ENCODE data around the gene FSD1L.
A peak's percentile ranks its signal among the peaks of the same experiment; 100 is the strongest.

FSD1L gene

GRCh38 chr9:105447814-105448812, at the start of gene FSD1L:
Gene FSD1L, plus strand, starts transcription at chr9:105448034. Its CDS starts 187 bp downstream, at chr9:105448221.
- DNase-seq (ENCODE audit: low read depth in 2 of 2) = peak; percentile 78 to 80

DNA sequence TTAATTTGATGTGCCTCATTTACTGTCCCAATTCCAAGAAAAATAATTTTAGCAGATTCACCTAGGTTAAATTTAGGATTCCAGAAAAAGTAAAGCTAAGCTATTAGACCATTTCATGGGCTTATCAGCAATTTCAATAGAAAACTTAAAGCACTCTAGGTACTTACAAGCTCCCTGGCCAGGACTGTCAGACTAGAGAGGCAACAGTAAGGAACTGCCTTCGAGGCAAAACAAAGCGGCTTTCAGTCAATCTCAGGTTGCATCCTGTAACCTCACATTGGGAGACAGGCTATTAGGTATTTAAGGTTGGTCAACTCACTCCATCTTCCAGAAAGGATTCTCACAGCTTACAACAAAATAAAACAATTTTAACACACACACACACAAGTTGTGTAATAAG, 48.7 kb upstream of the FSD1L start:
- DNase-seq (ENCODE audit: low read depth in 2 of 2) = no peak

DNA sequence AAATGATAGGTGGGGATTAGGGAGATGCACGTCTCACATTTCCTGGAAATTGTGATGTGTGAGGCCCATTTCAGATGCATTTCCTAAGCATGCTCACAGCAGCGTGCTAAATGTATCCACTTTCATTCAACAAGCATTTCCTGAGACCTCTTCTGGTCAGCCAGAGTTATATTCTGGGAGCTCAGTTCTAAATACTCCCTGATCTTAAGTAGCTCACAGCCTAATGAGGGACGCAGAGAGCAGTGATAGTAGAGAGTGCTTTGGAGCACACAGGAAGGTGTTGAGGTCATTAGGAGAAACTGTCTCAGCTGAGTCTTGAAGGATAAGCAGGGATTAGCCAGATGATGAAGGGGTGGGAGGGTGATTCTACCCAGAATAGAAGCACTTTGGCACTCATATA, 46.2 kb upstream of the FSD1L start:
- DNase-seq (ENCODE audit: low read depth in 2 of 2) = no peak

- DNase-seq (ENCODE audit: low read depth in 2 of 2) = no peak
These were observed 44.1 kb upstream of the FSD1L start for GRCh38 chr9:105403552-105404248.

- DNase-seq (ENCODE audit: low read depth in 2 of 2) = peak in 1 of 2 donors; percentile 34
These were observed 42.2 kb upstream of the FSD1L start for GRCh38 chr9:105405514-105406131.

GRCh38 chr9:105406369-105406768, 41.5 kb upstream of the FSD1L start:
- no peak for DNase-seq (ENCODE audit: low read depth in 2 of 2)

GRCh38 chr9:105413525-105413924, 34.3 kb upstream of the FSD1L start:
- DNase-seq (ENCODE audit: low read depth in 2 of 2) = no peak

GRCh38 chr9:105414947-105415661, 32.7 kb upstream of the FSD1L start:
- peak; percentile 18 to 24 for DNase-seq (ENCODE audit: low read depth in 2 of 2)

DNA sequence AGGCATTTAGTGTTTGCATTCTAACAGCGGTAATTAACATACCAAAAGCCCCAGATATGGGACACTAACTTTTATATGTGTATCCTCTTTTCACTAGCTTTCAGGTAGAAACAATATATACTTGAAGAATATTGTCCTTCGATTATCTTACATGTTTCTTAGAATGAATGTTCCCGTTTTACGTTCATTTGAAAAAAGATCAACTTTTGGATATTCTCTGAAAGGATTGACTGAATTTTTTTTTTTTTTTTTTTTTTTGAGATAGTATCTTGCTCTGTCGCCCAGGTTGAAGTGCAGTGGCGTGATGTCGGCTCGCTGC, 32.2 kb upstream of the FSD1L start:
- no peak for DNase-seq (ENCODE audit: low read depth in 2 of 2)

DNA sequence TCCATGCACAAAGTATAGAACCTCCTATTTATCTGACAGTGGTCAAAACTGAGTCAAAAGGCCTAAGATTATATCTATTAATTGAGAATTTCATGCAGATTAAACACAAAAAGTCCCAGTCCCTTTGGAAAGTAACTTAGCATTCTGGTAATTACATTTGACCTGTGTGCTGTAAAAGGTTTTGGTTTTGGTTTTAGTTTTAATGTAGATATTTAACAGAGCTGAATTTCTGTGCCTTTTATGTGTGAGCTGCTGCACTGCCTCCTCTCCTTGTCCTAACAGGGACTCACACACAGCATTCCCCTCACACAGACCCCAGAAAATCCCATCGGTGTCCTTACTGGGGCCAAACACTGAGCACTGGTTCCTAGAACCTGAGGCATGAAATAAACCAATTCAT, 31.0 kb upstream of the FSD1L start:
- DNase-seq (ENCODE audit: low read depth in 2 of 2) = no peak

DNA sequence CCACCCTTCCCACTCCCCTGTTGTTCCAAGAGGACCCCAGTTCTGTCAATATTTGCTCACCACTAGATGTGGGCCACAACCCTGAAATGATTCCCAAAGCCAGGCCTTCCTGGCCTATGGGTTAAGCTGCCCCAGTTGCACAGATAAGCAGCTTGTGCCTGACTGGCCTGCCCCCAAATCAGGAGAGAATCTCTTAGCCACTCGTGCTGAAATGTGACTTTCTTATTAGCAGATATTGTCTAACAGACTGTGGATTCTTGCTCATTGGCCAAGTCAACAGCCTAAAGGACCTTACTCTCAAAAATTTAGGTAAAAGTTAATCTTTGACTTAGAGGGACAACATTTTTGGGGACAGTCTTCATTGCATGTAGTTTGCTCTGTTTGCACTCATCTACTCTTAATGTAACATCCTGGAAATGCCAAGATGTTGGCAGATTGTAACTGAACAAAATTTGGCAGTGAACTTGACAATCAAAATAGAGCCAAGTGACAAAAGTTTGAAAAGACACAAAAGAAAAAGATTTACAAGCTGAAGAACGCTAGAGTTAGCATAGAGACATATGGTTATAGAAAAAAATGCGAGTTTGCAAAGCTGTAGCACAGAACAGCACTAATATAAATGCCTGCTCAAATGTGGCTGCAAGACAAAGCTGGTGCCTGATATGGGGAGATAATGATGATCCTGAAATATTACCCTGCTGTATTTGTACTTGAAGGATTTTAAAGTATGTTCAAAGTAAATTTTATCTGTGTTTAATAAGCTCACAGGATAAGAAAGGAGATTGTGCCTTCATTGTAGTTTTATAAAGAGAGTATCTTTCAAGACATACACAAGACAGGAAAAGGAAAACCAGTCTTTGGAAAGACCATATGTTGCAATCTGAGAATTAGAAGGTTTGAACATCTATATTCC, 29.0 kb upstream of the FSD1L start:
- no peak for DNase-seq (ENCODE audit: low read depth in 2 of 2)

DNA sequence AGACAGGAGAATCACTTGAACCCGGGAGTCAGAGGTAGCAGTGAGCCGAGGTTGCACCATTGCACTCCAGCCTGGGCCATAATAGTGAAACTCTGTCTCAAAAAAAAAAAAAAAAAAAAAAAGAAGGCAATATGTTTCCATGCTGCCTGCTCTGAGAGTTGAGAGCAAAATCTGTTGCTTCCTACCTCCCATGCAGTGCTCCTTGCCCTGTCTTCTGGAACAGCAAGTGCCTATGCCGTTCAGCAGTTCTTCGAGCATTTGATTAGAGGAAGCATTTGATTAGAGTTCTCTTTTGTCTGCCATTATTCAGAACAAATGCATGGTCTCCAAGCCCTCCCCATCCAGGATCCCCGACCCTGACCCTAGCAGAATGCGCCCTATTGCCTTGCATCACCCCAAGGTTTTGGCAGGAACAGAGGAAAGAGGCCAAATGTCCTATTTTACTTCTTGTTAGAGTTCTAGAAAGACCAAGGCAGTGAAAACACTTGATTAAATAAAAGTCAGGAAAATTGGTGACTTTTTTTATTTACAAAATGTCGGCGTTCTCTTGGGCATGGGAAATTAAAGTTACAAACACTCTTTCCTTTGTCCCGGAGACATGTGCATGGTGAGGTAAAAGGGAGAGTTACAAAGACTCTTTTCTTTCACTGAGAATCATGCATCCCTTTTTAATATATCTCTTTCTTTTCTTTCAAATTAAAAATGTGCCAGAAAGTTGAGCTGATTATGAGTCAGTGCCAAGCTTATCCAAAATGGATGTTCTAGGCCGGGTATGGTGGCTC, 27.8 kb upstream of the FSD1L start:
- no peak for DNase-seq (ENCODE audit: low read depth in 2 of 2)

- no peak for DNase-seq (ENCODE audit: low read depth in 2 of 2)
These were observed 26.7 kb upstream of the FSD1L start for GRCh38 chr9:105421154-105421553.

DNA sequence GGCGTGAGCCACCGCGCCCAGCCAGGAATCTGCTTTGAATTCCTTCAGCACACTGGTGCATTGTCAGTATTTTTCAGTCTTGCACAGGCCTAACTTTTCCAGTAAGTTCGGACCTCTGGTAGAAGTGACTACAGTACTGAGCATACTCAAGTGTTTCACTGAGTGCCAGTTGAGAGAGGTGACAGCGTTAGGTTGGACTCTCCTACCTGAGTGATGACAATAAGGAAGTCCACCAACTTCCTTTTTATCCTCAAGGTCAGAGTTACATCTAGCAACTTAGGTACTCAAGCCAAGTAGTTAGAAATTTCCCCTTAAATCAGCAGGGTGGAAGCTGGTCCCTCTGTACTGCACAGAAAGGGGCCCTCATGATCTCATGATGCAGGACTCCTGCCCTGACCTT, 26.0 kb upstream of the FSD1L start:
- no peak for DNase-seq (ENCODE audit: low read depth in 2 of 2)

- no peak for DNase-seq (ENCODE audit: low read depth in 2 of 2)
These were observed 21.9 kb upstream of the FSD1L start for GRCh38 chr9:105425816-105426433.

DNA sequence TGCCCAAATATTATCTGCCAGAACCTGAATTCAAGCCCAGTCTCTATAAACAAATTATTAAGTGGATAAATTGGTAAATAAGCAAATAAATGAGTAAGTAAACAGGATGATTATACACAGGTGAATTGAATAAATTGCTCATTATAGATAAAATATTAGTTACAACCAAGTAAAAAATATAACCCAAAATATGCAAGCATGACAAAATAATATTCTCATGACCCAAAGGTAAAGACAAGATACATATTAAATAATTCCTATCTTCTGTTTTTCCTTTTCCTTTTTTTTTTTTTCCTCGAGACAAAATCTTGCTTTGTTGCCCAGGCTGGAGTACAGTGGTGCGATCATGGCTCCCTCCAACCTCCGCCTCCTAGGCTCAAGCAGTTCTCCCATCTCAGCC, 21.2 kb upstream of the FSD1L start:
- DNase-seq (ENCODE audit: low read depth in 2 of 2) = no peak

DNA sequence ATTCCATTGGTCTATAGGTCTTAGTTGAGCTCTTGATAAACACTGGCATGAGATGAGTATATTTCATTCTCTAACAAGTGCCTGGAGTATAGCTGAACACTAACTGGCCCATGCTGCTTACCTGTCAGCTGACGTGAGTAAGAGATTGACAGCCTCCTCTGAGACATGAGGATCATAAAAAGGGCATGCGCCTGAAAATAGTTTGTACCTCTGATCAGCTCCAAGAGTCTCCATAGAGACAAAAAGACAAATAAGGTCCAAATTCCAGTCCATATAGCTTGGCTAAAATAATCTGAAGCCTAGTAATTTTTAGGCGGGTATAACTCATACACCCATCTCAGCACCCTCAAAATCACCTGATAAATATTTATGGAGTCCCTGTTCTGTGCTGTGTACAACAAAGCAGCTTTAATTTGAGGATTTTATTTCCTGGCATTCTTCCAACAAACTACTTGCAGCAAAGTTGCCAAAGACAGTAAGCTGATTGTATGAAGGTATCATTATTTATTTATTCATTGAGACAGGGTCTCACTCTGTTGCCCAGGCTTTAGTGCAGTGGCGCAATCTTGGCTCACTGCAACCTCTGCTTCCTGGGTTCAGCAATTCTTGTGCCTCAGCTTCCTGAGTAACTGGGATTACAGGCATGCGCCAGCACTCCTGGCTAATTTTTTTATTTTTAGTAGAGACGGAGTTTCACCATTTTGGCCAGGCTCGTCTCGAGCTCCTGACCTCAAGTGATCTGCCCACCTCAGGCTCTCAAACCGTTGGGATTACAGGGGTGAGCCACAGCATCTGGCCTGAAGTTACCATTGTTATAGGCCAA, 16.2 kb upstream of the FSD1L start:
- no peak for DNase-seq (ENCODE audit: low read depth in 2 of 2)

GRCh38 chr9:105432247-105432842, 15.5 kb upstream of the FSD1L start:
- no peak for DNase-seq (ENCODE audit: low read depth in 2 of 2)

Measured in stimulated activated CD8-positive, alpha-beta memory T cell treated with anti-CD3 and anti-CD28 coated beads, Interleukin-2, amount 100 ng/mL, for 48 hours (primary cell).